ENCODE results near the gene CFAP74. TPM values are rescaled to one million over a fixed set of nuclear protein-coding genes. Genes with fewer than 3 reads are reported as not detected.

CFAP74 gene
- total and polyA plus RNA-seq, 2 of the 13 experiments (the other 11 are each of a cell fraction or from before 2014, with no cell fraction given), result 0.27 to 0.62 TPM

- TF ChIP-seq, protein P1, sequence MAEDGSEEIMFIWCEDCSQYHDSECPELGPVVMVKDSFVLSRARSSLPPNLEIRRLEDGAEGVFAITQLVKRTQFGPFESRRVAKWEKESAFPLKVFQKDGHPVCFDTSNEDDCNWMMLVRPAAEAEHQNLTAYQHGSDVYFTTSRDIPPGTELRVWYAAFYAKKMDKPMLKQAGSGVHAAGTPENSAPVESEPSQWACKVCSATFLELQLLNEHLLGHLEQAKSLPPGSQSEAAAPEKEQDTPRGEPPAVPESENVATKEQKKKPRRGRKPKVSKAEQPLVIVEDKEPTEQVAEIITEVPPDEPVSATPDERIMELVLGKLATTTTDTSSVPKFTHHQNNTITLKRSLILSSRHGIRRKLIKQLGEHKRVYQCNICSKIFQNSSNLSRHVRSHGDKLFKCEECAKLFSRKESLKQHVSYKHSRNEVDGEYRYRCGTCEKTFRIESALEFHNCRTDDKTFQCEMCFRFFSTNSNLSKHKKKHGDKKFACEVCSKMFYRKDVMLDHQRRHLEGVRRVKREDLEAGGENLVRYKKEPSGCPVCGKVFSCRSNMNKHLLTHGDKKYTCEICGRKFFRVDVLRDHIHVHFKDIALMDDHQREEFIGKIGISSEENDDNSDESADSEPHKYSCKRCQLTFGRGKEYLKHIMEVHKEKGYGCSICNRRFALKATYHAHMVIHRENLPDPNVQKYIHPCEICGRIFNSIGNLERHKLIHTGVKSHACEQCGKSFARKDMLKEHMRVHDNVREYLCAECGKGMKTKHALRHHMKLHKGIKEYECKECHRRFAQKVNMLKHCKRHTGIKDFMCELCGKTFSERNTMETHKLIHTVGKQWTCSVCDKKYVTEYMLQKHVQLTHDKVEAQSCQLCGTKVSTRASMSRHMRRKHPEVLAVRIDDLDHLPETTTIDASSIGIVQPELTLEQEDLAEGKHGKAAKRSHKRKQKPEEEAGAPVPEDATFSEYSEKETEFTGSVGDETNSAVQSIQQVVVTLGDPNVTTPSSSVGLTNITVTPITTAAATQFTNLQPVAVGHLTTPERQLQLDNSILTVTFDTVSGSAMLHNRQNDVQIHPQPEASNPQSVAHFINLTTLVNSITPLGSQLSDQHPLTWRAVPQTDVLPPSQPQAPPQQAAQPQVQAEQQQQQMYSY (CRISPR knock-in tag; IDR thresholded peaks at IDR 0.05), result peak; percentile 46; the same call in 1 of the 2 replicates
- no peak; the same call in 1 of the 2 replicates for TF ChIP-seq ZNF670 (CRISPR knock-in tag; IDR thresholded peaks at IDR 0.05; ENCODE audit: borderline replicate concordance)
- TF ChIP-seq ZNF232 (CRISPR knock-in tag; IDR thresholded peaks at IDR 0.05; ENCODE audit: borderline replicate concordance), result peak; percentile 16; the same call in 1 of the 2 replicates
- peak; percentile 70; the same call in 1 of the 2 replicates for TF ChIP-seq ZHX1 (CRISPR knock-in tag; IDR thresholded peaks at IDR 0.05; ENCODE audit: low read depth)
- TF ChIP-seq, protein P2, sequence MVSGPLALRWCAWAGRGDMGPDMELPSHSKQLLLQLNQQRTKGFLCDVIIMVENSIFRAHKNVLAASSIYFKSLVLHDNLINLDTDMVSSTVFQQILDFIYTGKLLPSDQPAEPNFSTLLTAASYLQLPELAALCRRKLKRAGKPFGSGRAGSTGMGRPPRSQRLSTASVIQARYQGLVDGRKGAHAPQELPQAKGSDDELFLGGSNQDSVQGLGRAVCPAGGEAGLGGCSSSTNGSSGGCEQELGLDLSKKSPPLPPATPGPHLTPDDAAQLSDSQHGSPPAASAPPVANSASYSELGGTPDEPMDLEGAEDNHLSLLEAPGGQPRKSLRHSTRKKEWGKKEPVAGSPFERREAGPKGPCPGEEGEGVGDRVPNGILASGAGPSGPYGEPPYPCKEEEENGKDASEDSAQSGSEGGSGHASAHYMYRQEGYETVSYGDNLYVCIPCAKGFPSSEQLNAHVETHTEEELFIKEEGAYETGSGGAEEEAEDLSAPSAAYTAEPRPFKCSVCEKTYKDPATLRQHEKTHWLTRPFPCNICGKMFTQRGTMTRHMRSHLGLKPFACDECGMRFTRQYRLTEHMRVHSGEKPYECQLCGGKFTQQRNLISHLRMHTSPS (CRISPR knock-in tag; IDR thresholded peaks at IDR 0.05; ENCODE audit: low read depth), result peak; percentile 92
- TF ChIP-seq BRCA1 (CRISPR knock-in tag; IDR thresholded peaks at IDR 0.05), result no peak
- no peak for TF ChIP-seq ZNF766 (CRISPR knock-in tag; IDR thresholded peaks at IDR 0.05; ENCODE audit: borderline replicate concordance)
- TF ChIP-seq ATAD3A (CRISPR knock-in tag; IDR thresholded peaks at IDR 0.05), result no peak
- TF ChIP-seq RORA (CRISPR knock-in tag; IDR thresholded peaks at IDR 0.05), result no peak; the same call in 1 of the 2 replicates
- TF ChIP-seq ZNF235 (CRISPR knock-in tag; IDR thresholded peaks at IDR 0.05; ENCODE audit: borderline replicate concordance), result no peak; the same call in 1 of the 2 replicates
- TF ChIP-seq HNF4G (IDR thresholded peaks at IDR 0.05; ENCODE audit: borderline replicate concordance, low read depth, low read length), result peak; percentile 68; the same call in 1 of the 2 replicates
- TF ChIP-seq HNF4G (CRISPR knock-in tag; IDR thresholded peaks at IDR 0.05; ENCODE audit: borderline replicate concordance, low read depth), result peak; percentile 84; the same call in 1 of the 2 replicates
- no peak for TF ChIP-seq BHLHE40 (IDR thresholded peaks at IDR 0.05; ENCODE audit: low read length)
- TF ChIP-seq TAF1 (CRISPR knock-in tag; IDR thresholded peaks at IDR 0.05), result peak; percentile 86
- TF ChIP-seq ZNF879 (CRISPR knock-in tag; IDR thresholded peaks at IDR 0.05), result peak; percentile 66; the same call in 1 of the 2 replicates
- no peak for TF ChIP-seq ZNF260 (CRISPR knock-in tag; IDR thresholded peaks at IDR 0.05; ENCODE audit: borderline replicate concordance, low read depth)
- no peak for TF ChIP-seq KDM4B (CRISPR knock-in tag; IDR thresholded peaks at IDR 0.05)
- peak; percentile 84 for TF ChIP-seq ZSCAN31 (CRISPR knock-in tag; IDR thresholded peaks at IDR 0.05; ENCODE audit: low read depth)
- TF ChIP-seq ZNF83 (CRISPR knock-in tag; IDR thresholded peaks at IDR 0.05; ENCODE audit: borderline replicate concordance), result no peak
- TF ChIP-seq KDM1A (CRISPR knock-in tag; IDR thresholded peaks at IDR 0.05), result peak; percentile 45; the same call in 1 of the 2 replicates
- TF ChIP-seq ZNF550 (CRISPR knock-in tag; IDR thresholded peaks at IDR 0.05; ENCODE audit: borderline replicate concordance), result no peak
Observed at GRCh38 chr1:1942753-1943656, 60.6 kb downstream of the CFAP74 start (continued).

Data from HepG2 (cell line).